Stimulated activated naive B cell treated with anti-CD40 and anti-IgM and Interleukin-4, amounts not matched to agents 10 μg/mL and 1 μg/mL and 100 μg/mL, for 72 hours (primary cell): ENCODE measurements around the gene LANCL2.

Experiments used
- ATAC-seq, 2 donors: fragments of 150-1000 bp; cut with Tn5 transposase; replicated peaks; 2 replicates each; pipeline ENCODE4 v1.10.0; 2021; ENCODE audit warnings: moderate library complexity in 1 of 2
- DNase-seq: peaks from one replicate; pipeline ENCODE4 v3.0.0; 2021
- H3K27ac Mint-ChIP-seq: one replicate; pipeline ENCODE4 v1.8.0; 2022; ENCODE audit warnings: mild to moderate bottlenecking, mixed read lengths
- H3K27me3 Mint-ChIP-seq, 2 donors: one replicate each; pipeline ENCODE4 v1.8.0; 2022; ENCODE audit warnings: mixed read lengths in 2 of 2
- H3K36me3 Mint-ChIP-seq, 2 donors: one replicate each; pipeline ENCODE4 v1.8.0; 2022; ENCODE audit warnings: mixed read lengths in 2 of 2, mild to moderate bottlenecking in 1 of 2
- H3K4me1 Mint-ChIP-seq, 2 donors: one replicate each; pipeline ENCODE4 v1.8.0; 2022; ENCODE audit warnings: mixed read lengths in 2 of 2, mild to moderate bottlenecking in 1 of 2
- H3K4me3 Mint-ChIP-seq, 2 donors: one replicate each; pipeline ENCODE4 v1.8.0; 2022; ENCODE audit warnings: mild to moderate bottlenecking in 2 of 2, mixed read lengths in 2 of 2, moderate library complexity in 1 of 2
- H3K9me3 Mint-ChIP-seq, 2 donors: one replicate each; pipeline ENCODE4 v1.8.0; 2022; ENCODE audit warnings: mixed read lengths in 2 of 2, mild to moderate bottlenecking in 1 of 2

LANCL2 gene

DNA sequence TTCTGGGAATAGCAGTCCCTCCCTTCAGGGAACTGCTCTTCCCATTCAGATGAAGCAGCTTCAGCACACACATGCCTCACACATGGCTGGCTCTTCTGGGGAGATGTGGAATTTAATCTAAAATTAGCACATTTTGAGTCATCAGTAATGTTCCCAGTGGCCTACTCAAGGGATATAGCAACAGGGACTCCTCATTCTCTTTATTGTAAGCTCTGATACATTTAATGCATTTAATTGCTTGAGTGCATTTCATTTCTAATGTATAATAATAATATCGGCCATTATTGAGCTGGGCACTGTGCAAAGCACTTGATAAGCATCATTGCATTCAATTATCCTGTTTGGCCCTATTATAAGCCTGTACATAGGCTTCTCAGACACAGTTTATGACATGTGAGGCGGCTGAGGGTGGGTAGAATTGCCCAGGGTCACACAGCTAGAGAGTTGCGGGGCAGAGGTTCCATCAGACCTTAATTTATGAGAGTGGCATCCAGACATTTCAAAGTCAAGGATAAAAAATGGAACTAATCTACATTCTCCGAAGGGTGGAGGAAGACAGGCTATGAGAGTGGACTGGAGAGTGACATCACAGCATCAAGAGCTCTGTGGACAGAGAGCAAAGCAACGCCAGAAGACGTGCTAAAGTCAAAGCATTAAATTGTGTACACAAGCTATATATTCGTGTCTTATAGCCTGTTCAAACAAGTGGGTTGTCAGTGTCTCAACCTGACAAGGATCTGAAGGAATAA, 76.8 kb downstream of the LANCL2 start:
- Mint-ChIP-seq H3K36me3 (peaks cover 24 to 45% of the 10 kb centered on the region in 2 donors), H3K9me3 (peaks cover 3 to 4% of the 10 kb centered on the region in 2 donors), H3K4me1 (peaks cover 10 to 11% of the 10 kb centered on the region in 2 donors), H3K27ac (no peak overlapping the region), H3K4me3 (no peak overlapping the region), H3K27me3 (no peaks in the 10 kb centered on the region)
- DNase-seq = no peak
- ATAC-seq = no peak

- Mint-ChIP-seq H3K27me3 (peaks cover 0 to 2% of the 10 kb centered on the region in 2 donors), H3K9me3 (peaks cover 3 to 4% of the 10 kb centered on the region in 2 donors), H3K4me1 (peaks cover 10 to 13% of the 10 kb centered on the region in 2 donors), H3K36me3 (peaks cover 29 to 44% of the 10 kb centered on the region in 2 donors), H3K27ac (no peak overlapping the region), H3K4me3 (no peak overlapping the region)
- ATAC-seq (peak in 1 of 2 donors; percentile 12), DNase-seq (no peak)
Measured at GRCh38 chr7:55444786-55445185, 79.6 kb downstream of the LANCL2 start.

DNA sequence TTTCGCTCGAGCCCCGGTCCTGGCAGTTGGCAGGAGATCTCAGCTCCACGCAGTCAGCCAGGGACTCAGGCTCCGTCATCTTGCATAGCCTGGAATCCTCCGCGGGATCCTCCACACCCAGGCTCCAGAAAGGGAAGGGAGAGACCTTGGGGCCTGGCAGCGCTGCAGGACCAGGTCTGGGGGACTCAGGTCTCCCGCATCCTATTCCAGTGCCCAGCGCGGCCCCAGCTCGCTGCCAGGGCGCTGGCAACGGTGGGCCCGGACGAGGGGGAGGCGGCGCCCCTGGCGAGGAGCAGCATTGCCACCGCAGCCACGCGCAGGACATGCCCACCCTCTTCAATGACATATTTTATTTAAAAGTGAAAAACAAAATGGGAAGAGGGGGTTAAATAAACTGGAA, 83.4 kb downstream of the LANCL2 start:
- Mint-ChIP-seq H3K4me1 (peaks cover 8 to 17% of the 10 kb centered on the region in 2 donors), H3K27ac (no peak overlapping the region), H3K27me3 (peaks cover 0 to 5% of the 10 kb centered on the region in 2 donors), H3K36me3 (peaks cover 45 to 64% of the 10 kb centered on the region in 2 donors), H3K4me3 (peak overlapping the region in 1 of 2 donors; percentile 44), H3K9me3 (peaks cover 3 to 4% of the 10 kb centered on the region in 2 donors)
- ATAC-seq (no peak), DNase-seq (no peak)

GRCh38 chr7:55449205-55449991, 84.3 kb downstream of the LANCL2 start:
- peak overlapping the region; percentile 84 for H3K27ac Mint-ChIP-seq
- H3K4me3 Mint-ChIP-seq = peak overlapping the region in 1 of 2 donors; percentile 46
- peaks cover 3 to 4% of the 10 kb centered on the region in 2 donors for H3K9me3 Mint-ChIP-seq
- ATAC-seq = peak; percentile 25 to 33
- peaks cover 8 to 17% of the 10 kb centered on the region in 2 donors for H3K4me1 Mint-ChIP-seq
- peaks cover 45 to 65% of the 10 kb centered on the region in 2 donors for H3K36me3 Mint-ChIP-seq
- peaks cover 0 to 5% of the 10 kb centered on the region in 2 donors for H3K27me3 Mint-ChIP-seq
- no peak for DNase-seq

DNA sequence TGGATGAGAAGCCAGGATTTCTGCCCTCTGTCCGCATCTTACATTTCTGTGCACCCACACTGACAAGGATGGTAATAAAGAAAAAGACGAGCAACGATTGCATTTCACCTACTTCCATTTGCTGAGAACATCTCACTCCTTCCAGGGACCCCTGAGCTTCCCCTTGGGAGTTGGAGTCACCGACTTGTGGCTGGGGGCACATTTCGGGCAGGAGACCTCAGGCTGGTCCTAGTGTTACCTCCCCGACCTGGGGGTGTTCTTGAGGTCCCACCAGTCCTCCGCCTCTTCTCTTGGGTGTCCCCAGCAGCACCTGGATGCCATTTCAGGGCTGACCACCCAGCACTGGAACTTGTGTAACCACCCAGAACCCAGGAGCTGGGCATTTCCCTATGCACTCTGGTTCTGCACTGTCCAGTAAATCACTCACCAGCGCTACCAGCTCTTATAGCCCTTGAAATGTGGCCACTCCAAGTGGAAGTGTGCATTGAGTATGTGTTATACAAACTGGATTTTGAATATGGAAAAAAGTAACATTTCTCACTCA, 84.9 kb downstream of the LANCL2 start:
- no peak for DNase-seq
- Mint-ChIP-seq H3K36me3 (peaks cover 48 to 65% of the 10 kb centered on the region in 2 donors), H3K27ac (peak overlapping the region; percentile 84), H3K4me3 (peak overlapping the region in 1 of 2 donors; percentile 46), H3K9me3 (peaks cover 1 to 2% of the 10 kb centered on the region in 2 donors), H3K4me1 (peaks cover 10 to 17% of the 10 kb centered on the region in 2 donors), H3K27me3 (peaks cover 0 to 5% of the 10 kb centered on the region in 2 donors)
- ATAC-seq = no peak

DNA sequence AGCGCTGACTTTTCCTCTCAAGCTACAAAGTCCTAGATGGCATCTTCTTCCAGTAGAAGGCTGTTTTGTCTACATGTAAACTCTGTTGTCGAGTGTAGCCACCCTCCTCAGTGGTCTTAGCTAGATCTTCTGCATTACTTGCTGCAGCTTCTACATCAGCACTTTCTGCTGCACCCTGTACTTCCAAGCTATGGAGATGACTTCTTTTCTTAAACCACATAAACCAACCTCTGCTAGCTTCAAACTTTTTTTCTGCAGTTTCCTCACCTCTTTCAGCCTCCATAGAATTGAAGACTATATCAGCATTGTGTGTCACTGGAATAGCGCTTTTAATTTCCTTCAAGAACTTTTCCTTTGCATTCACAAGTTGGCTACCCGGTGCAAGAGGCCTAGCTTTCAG, 87.8 kb downstream of the LANCL2 start:
- Mint-ChIP-seq H3K27me3 (peaks cover 0 to 5% of the 10 kb centered on the region in 2 donors), H3K4me3 (no peak overlapping the region), H3K9me3 (peaks cover 7 to 8% of the 10 kb centered on the region in 2 donors), H3K27ac (no peak overlapping the region), H3K36me3 (peaks cover 50 to 70% of the 10 kb centered on the region in 2 donors), H3K4me1 (peaks cover 14 to 39% of the 10 kb centered on the region in 2 donors)
- DNase-seq = no peak
- ATAC-seq = no peak

- H3K9me3 Mint-ChIP-seq = peaks cover 26 to 37% of the 10 kb centered on the region in 2 donors
- DNase-seq (no peak), ATAC-seq (no peak)
- H3K27me3 Mint-ChIP-seq = no peaks in the 10 kb centered on the region
- H3K36me3 Mint-ChIP-seq = peaks cover 51 to 76% of the 10 kb centered on the region in 2 donors
- no peak overlapping the region for H3K4me3 Mint-ChIP-seq
- H3K27ac Mint-ChIP-seq = no peak overlapping the region
- peaks cover 14 to 40% of the 10 kb centered on the region in 2 donors for H3K4me1 Mint-ChIP-seq
Measured at GRCh38 chr7:55457801-55458200, 92.7 kb downstream of the LANCL2 start.

GRCh38 chr7:55458351-55458750, 93.2 kb downstream of the LANCL2 start:
- DNase-seq (no peak), ATAC-seq (no peak)
- Mint-ChIP-seq H3K27ac (no peak overlapping the region), H3K36me3 (peaks cover 54 to 78% of the 10 kb centered on the region in 2 donors), H3K4me1 (peaks cover 14 to 40% of the 10 kb centered on the region in 2 donors), H3K4me3 (no peak overlapping the region), H3K9me3 (peaks cover 29 to 40% of the 10 kb centered on the region in 2 donors), H3K27me3 (no peaks in the 10 kb centered on the region)

GRCh38 chr7:55463686-55464262, 98.6 kb downstream of the LANCL2 start:
- peaks cover 27 to 39% of the 10 kb centered on the region in 2 donors for H3K9me3 Mint-ChIP-seq
- peaks cover 69 to 91% of the 10 kb centered on the region in 2 donors for H3K36me3 Mint-ChIP-seq
- no peak overlapping the region for H3K4me3 Mint-ChIP-seq
- DNase-seq (no peak), ATAC-seq (no peak)
- H3K27ac Mint-ChIP-seq = peak overlapping the region; percentile 72
- H3K27me3 Mint-ChIP-seq = no peaks in the 10 kb centered on the region
- peaks cover 7 to 13% of the 10 kb centered on the region in 2 donors for H3K4me1 Mint-ChIP-seq

- peaks cover 63 to 85% of the 10 kb centered on the region in 2 donors for H3K36me3 Mint-ChIP-seq
- peaks cover 20 to 32% of the 10 kb centered on the region in 2 donors for H3K9me3 Mint-ChIP-seq
- peaks cover 7 to 11% of the 10 kb centered on the region in 2 donors for H3K4me1 Mint-ChIP-seq
- H3K27ac Mint-ChIP-seq = peak overlapping the region; percentile 72
- DNase-seq (no peak), ATAC-seq (no peak)
- H3K4me3 Mint-ChIP-seq = no peak overlapping the region
- H3K27me3 Mint-ChIP-seq = no peaks in the 10 kb centered on the region
Measured at GRCh38 chr7:55464422-55464821, 99.3 kb downstream of the LANCL2 start.

- peaks cover 9 to 12% of the 10 kb centered on the region in 2 donors for H3K4me1 Mint-ChIP-seq
- DNase-seq (no peak), ATAC-seq (no peak)
- peak overlapping the region; percentile 51 for H3K27ac Mint-ChIP-seq
- H3K27me3 Mint-ChIP-seq = no peaks in the 10 kb centered on the region
- no peak overlapping the region for H3K4me3 Mint-ChIP-seq
- H3K9me3 Mint-ChIP-seq = peaks cover 15 to 24% of the 10 kb centered on the region in 2 donors
- peaks cover 60 to 80% of the 10 kb centered on the region in 2 donors for H3K36me3 Mint-ChIP-seq
Measured at GRCh38 chr7:55465691-55466090, 100.6 kb downstream of the LANCL2 start.

GRCh38 chr7:55467047-55467593, 102.0 kb downstream of the LANCL2 start:
- H3K27me3 Mint-ChIP-seq = no peaks in the 10 kb centered on the region
- DNase-seq (no peak), ATAC-seq (no peak)
- H3K27ac Mint-ChIP-seq = peak overlapping the region; percentile 53
- peaks cover 12 to 14% of the 10 kb centered on the region in 2 donors for H3K9me3 Mint-ChIP-seq
- H3K4me3 Mint-ChIP-seq = no peak overlapping the region
- H3K4me1 Mint-ChIP-seq = peaks cover 12 to 13% of the 10 kb centered on the region in 2 donors
- peaks cover 61 to 74% of the 10 kb centered on the region in 2 donors for H3K36me3 Mint-ChIP-seq

- peaks cover 54 to 63% of the 10 kb centered on the region in 2 donors for H3K36me3 Mint-ChIP-seq
- peak overlapping the region; percentile 42 for H3K27ac Mint-ChIP-seq
Measured at GRCh38 chr7:55468495-55468894, 103.4 kb downstream of the LANCL2 start.

More at GRCh38 chr7:55468495-55468894, 103.4 kb downstream of the LANCL2 start:
- Mint-ChIP-seq H3K4me1 (peaks cover 12 to 13% of the 10 kb centered on the region in 2 donors), H3K27me3 (no peaks in the 10 kb centered on the region), H3K4me3 (no peak overlapping the region), H3K9me3 (peaks cover 5 to 7% of the 10 kb centered on the region in 2 donors)
- ATAC-seq (no peak), DNase-seq (no peak)
